ENCODE data around the gene SAT1.
"Not testable (repeated sequence)": the region's sequence is repeated elsewhere in the genome, so short reads cannot be mapped to it uniquely, and the experiment has no call there.

SAT1 gene

GRCh38 chrX:23782863-23783588, at the start of gene SAT1:
SAT1 (plus strand) TSS chrX:23783173; CDS start chrX:23783352, 179 bp downstream.
- H3K9me3 Mint-ChIP-seq = no peaks in the 10 kb centered on the region
- H3K27ac Mint-ChIP-seq = peak within 1 kb of the TSS; percentile 98
- peak; percentile 90 for DNase-seq
- H3K36me3 Mint-ChIP-seq (ENCODE audit: low read depth) = peaks cover 35% of the 10 kb centered on the region
- peaks cover 45% of the 10 kb centered on the region for H3K4me1 Mint-ChIP-seq (ENCODE audit: low read depth)
- no peaks in the 10 kb centered on the region for H3K27me3 Mint-ChIP-seq
- H3K4me3 Mint-ChIP-seq = peak within 1 kb of the TSS; percentile 89

- Mint-ChIP-seq H3K27me3 (peaks cover 7% of the 10 kb centered on the region), H3K9me3 (no peaks in the 10 kb centered on the region), H3K36me3 (ENCODE audit: low read depth) (peaks cover 18% of the 10 kb centered on the region), H3K27ac (no peak overlapping the region), H3K4me3 (no peak overlapping the region), H3K4me1 (ENCODE audit: low read depth) (peaks cover 44% of the 10 kb centered on the region)
- DNase-seq = no peak
Measured at GRCh38 chrX:23736030-23736429, 46.9 kb upstream of the SAT1 start.

- Mint-ChIP-seq H3K36me3 (ENCODE audit: low read depth) (peaks cover 10% of the 10 kb centered on the region), H3K4me1 (ENCODE audit: low read depth) (peaks cover 40% of the 10 kb centered on the region), H3K27ac (no peak overlapping the region), H3K4me3 (no peak overlapping the region), H3K9me3 (no peaks in the 10 kb centered on the region), H3K27me3 (peaks cover 7% of the 10 kb centered on the region)
- no peak for DNase-seq
Measured at GRCh38 chrX:23737413-23737812, 45.6 kb upstream of the SAT1 start.

DNA sequence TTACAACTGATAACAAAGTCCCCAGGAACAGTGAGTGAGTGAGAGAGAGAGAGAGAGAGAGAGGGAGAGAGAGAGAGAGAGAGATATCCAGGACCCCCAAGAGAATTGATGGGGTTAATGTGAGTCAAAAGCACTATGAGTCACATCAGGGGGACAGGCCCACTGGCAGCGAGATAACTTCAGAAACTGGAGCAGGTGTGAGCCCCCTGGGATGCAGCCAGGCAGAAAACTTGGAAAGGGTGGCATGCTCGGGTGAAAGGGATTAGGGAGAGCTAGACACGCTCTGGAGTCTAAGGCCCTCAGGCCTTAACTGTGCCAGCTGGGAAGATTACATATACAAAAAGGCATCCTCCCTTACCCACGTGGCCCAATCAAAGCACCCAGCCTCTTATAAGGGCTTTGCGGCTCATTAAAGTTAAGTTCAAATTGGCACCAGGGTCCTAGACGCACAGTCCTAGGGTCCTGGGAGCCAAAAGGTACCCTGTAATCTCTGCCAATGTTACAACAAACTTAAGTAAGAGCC, 40.7 kb upstream of the SAT1 start:
- DNase-seq = peak; percentile 48

GRCh38 chrX:23742697-23743622, 40.0 kb upstream of the SAT1 start, which contains the start of gene ACOT9:
ACOT9 (minus strand) TSS chrX:23743276; CDS start chrX:23743144, 132 bp downstream.
- Mint-ChIP-seq H3K36me3 (ENCODE audit: low read depth) (peaks cover 6% of the 10 kb centered on the region), H3K9me3 (no peaks in the 10 kb centered on the region), H3K27me3 (peaks cover 18% of the 10 kb centered on the region), H3K4me3 (peak within 1 kb of the TSS; percentile 82), H3K4me1 (ENCODE audit: low read depth) (peaks cover 24% of the 10 kb centered on the region), H3K27ac (peak within 1 kb of the TSS; percentile 90)
- peak; percentile 81 for DNase-seq

More for the DNA sequence above, 40.7 kb upstream of the SAT1 start:
- H3K4me1 Mint-ChIP-seq (ENCODE audit: low read depth) = peaks cover 26% of the 10 kb centered on the region
- peak overlapping the region; percentile 82 for H3K4me3 Mint-ChIP-seq
- peaks cover 18% of the 10 kb centered on the region for H3K27me3 Mint-ChIP-seq
- peak overlapping the region; percentile 90 for H3K27ac Mint-ChIP-seq
- H3K36me3 Mint-ChIP-seq (ENCODE audit: low read depth) = peaks cover 6% of the 10 kb centered on the region
- H3K9me3 Mint-ChIP-seq = no peaks in the 10 kb centered on the region

DNA sequence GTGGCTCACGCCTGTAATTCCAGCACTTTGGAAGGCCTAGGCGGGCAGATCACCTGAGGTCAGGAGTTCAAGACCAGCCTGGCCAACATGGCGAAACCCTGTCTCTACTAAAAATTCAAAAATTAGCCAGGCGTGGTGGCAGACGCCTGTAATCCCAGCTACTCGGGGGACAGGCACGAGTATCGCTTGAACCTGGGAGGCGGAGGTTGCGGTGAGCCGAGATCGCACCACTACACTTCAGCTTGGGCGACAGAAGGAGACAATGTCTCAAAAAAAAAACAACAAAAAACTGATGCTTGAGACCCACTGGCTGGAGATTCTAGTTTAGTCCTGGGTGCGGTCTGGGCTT, 39.4 kb upstream of the SAT1 start:
- peaks cover 24% of the 10 kb centered on the region for H3K4me1 Mint-ChIP-seq (ENCODE audit: low read depth)
- H3K27me3 Mint-ChIP-seq = peaks cover 18% of the 10 kb centered on the region
- peak overlapping the region; percentile 89 for H3K27ac Mint-ChIP-seq
- not testable (repeated sequence) for DNase-seq; H3K9me3 Mint-ChIP-seq; H3K36me3 Mint-ChIP-seq (ENCODE audit: low read depth)
- peak overlapping the region; percentile 82 for H3K4me3 Mint-ChIP-seq

DNA sequence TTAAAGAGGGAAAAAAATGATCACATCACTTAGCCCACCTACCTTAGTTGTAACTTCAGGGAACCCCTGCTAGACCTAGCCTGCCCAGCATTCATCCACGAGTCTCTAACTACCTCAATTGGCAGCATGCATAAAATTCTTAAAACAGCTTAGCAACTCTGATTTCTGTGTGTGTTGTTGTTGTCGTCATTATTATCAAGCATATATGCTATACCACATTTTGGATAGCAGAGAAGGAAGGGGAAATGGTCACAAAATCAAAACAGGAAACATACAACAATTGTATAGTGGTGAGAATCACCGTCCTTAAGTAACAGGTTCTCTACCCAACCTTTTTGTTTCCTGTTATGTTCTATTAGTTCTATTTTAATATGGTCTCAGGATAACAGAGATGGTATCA, 37.2 kb upstream of the SAT1 start:
- no peak overlapping the region for H3K4me3 Mint-ChIP-seq
- H3K36me3 Mint-ChIP-seq (ENCODE audit: low read depth) = peaks cover 6% of the 10 kb centered on the region
- H3K27me3 Mint-ChIP-seq = peaks cover 11% of the 10 kb centered on the region
- DNase-seq = no peak
- H3K27ac Mint-ChIP-seq = no peak overlapping the region
- H3K4me1 Mint-ChIP-seq (ENCODE audit: low read depth) = peaks cover 14% of the 10 kb centered on the region
- no peaks in the 10 kb centered on the region for H3K9me3 Mint-ChIP-seq

DNA sequence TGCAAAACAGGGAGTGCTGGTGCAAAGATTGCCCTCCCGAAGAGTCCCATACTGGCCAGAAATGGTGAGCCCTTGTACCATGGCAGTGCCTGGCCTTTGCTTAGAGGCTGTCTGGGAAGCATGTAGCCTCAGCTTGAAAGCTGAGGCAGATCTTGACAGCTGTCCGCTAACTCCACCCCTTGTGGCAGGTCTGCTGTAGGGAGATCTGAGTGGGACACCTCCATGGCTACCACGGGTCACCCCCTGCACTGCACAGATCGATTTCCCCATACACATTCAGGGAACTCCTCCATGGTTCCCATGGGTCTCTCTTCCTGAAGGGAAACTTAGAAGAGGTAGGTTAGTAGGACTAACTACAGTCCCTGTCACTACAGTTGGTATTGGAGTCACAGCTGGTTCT, 33.8 kb upstream of the SAT1 start:
- Mint-ChIP-seq H3K27me3 (peaks cover 7% of the 10 kb centered on the region), H3K4me1 (ENCODE audit: low read depth) (peaks cover 5% of the 10 kb centered on the region), H3K36me3 (ENCODE audit: low read depth) (no peaks in the 10 kb centered on the region), H3K27ac (no peak overlapping the region), H3K4me3 (no peak overlapping the region), H3K9me3 (no peaks in the 10 kb centered on the region)
- DNase-seq = no peak

GRCh38 chrX:23749576-23749975, 33.4 kb upstream of the SAT1 start:
- Mint-ChIP-seq H3K27me3 (peaks cover 6% of the 10 kb centered on the region), H3K4me1 (ENCODE audit: low read depth) (peaks cover 5% of the 10 kb centered on the region), H3K4me3 (no peak overlapping the region), H3K27ac (no peak overlapping the region), H3K9me3 (no peaks in the 10 kb centered on the region), H3K36me3 (ENCODE audit: low read depth) (no peaks in the 10 kb centered on the region)
- no peak for DNase-seq

DNA sequence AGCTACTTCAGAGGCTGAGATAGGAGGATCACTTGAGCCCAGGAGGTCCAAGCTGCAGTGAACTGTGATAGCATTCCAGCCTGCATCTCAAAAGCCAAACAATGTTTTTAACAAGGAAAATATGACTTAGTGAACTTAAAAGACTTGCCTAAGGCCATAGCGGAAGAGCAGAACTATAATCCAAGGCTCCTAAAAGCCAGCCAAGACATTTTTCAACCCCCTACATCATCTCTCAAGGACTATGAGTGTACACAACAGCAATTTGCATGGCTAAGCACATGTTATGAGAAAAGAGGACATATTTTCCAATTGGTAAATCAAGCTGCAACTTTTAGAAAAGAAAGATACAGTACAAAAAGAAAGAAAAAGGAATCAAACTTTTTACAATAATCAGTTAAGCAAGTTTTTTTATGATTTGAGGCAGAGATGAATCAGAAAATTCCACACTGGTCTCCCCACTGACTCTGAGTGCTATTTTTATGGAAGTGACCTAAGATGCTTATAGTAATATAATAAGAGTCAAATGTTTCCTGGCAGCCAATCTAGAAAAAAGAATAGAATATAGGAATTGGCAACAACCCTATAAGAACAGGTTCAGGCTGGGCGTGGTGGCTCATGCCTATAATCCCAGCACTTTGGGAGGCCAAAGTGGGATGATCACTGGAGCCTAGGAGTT, 30.1 kb upstream of the SAT1 start:
- H3K4me1 Mint-ChIP-seq (ENCODE audit: low read depth) = peaks cover 6% of the 10 kb centered on the region
- H3K27ac Mint-ChIP-seq = no peak overlapping the region
- H3K4me3 Mint-ChIP-seq = no peak overlapping the region
- DNase-seq = no peak
- H3K27me3 Mint-ChIP-seq = peaks cover 14% of the 10 kb centered on the region
- no peaks in the 10 kb centered on the region for H3K9me3 Mint-ChIP-seq
- H3K36me3 Mint-ChIP-seq (ENCODE audit: low read depth) = no peaks in the 10 kb centered on the region

DNA sequence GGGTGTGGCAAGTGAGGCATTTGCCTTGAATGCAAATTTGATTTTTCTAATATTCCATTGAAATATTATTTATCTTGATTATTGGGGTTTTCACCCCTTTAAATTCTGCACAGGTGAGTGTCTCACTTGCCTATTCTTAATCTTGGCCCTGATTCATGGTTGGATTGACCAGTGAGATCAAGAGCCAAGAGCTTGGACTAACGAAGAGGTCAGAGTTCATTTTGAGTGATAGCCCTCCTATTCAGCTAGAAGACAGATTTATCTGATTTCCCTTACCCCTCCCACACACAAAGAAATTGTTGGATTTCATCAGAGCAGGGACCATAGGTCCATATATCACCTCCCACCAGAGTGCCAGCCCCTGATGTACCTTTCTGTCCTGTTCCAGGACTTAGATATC, 28.3 kb upstream of the SAT1 start:
- no peaks in the 10 kb centered on the region for H3K9me3 Mint-ChIP-seq
- H3K36me3 Mint-ChIP-seq (ENCODE audit: low read depth) = no peaks in the 10 kb centered on the region
- H3K4me3 Mint-ChIP-seq = no peak overlapping the region

GRCh38 chrX:23756165-23756564, 26.8 kb upstream of the SAT1 start:
- Mint-ChIP-seq H3K9me3 (no peaks in the 10 kb centered on the region), H3K4me3 (no peak overlapping the region), H3K4me1 (ENCODE audit: low read depth) (peaks cover 6% of the 10 kb centered on the region), H3K27me3 (peaks cover 14% of the 10 kb centered on the region), H3K36me3 (ENCODE audit: low read depth) (no peaks in the 10 kb centered on the region), H3K27ac (no peak overlapping the region)
- peak; percentile 48 for DNase-seq

More for the DNA sequence above, 28.3 kb upstream of the SAT1 start:
- peaks cover 6% of the 10 kb centered on the region for H3K4me1 Mint-ChIP-seq (ENCODE audit: low read depth)
- no peak for DNase-seq
- H3K27me3 Mint-ChIP-seq = peaks cover 14% of the 10 kb centered on the region
- H3K27ac Mint-ChIP-seq = no peak overlapping the region

DNA sequence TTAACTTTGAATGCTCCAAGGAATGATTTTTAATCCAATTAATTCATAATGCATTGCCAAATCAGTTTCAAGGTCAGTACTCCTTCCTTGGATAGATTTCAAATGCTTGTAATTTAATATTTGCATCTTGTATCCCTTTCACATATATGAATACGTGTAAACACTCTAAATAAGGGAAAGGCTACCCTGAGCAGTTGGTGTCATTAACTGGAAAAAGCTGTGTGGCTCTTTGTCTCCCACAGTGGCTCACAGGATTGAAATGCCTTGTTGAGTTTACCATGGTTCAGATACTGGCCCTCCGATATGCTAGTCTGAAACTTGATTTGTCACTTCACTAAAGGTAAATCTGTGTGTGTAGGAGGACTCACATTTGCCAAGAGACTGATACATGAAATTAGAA, 23.2 kb upstream of the SAT1 start:
- Mint-ChIP-seq H3K36me3 (ENCODE audit: low read depth) (no peaks in the 10 kb centered on the region), H3K27me3 (peaks cover 10% of the 10 kb centered on the region), H3K9me3 (no peaks in the 10 kb centered on the region), H3K4me1 (ENCODE audit: low read depth) (peaks cover 6% of the 10 kb centered on the region), H3K27ac (no peak overlapping the region), H3K4me3 (no peak overlapping the region)
- DNase-seq = no peak

DNA sequence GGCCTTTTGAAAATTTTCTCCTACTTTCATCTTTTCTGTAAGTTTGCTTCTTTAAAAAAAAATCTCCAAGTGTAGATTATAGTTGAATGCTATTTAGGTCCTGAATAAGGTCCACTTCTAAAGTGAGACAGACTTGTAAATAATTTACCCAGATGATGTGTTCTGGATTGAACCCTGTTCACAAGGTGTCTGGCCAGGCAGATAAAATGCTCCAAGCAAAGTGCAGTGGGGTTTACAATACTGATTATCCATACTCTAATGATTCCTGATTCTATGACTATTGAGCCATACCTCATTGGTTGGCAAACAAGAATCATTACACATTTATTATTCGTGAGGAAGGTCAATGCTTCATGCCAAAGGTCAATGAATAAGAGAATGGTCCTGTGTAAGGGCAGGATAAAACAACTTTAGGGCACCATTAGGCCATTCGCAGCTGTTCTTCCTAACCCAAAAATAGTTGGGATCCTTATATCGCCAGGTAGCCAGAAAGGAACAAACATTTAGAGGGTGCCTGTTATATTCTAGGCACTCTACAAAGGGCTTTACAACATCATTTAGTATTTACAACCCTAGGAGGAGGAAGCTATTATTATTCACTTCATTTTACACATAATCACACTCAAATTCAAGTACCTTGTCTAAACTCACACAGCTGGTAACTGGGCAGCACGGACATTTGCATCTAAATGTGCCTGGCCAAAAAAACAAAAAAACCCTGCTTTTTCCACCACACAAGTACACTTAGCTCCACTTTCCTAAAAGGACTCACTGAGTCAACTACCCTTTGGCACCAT, 18.6 kb upstream of the SAT1 start:
- no peak overlapping the region for H3K27ac Mint-ChIP-seq

More for the DNA sequence above, 18.6 kb upstream of the SAT1 start:
- no peak for DNase-seq
- Mint-ChIP-seq H3K4me3 (no peak overlapping the region), H3K9me3 (no peaks in the 10 kb centered on the region), H3K36me3 (ENCODE audit: low read depth) (no peaks in the 10 kb centered on the region), H3K27me3 (peaks cover 3% of the 10 kb centered on the region), H3K4me1 (ENCODE audit: low read depth) (no peaks in the 10 kb centered on the region)
